Neural cell (in vitro differentiated cells): ENCODE results near the gene NLRC3. TPM values are rescaled to one million over a fixed set of nuclear protein-coding genes. Genes with fewer than 3 reads are reported as not detected.

ENCODE experiments used
- H2AFZ ChIP-seq: fragments of 200-600, 300-800 bp; sonication (generic), shearing (Covaris generic); 2 replicates; pipeline ENCODE4 v1.6.0; 2014; ENCODE audit warnings: low read depth, mild to moderate bottlenecking, antibody characterized with exemption, low read length, moderate library complexity
- H3F3A ChIP-seq: fragments of 200-600 bp; shearing (Covaris generic); 2 replicates; pipeline ENCODE4 v1.6.1; 2016; ENCODE audit warnings: mild to moderate bottlenecking, moderate library complexity, mixed read lengths, antibody characterized with exemption, low read length; ENCODE audit not compliant: insufficient read depth, poor library complexity, severe bottlenecking
- H3K27ac ChIP-seq: fragments of 200-600, 300-800 bp; sonication (generic), shearing (Covaris generic); 2 replicates; pipeline ENCODE4 v1.5.1; 2014; ENCODE audit warnings: mild to moderate bottlenecking, low read length, moderate library complexity
- H3K27me3 ChIP-seq: fragments of 300-800, 200-600 bp; sonication (generic), shearing (Covaris generic); 2 replicates; pipeline ENCODE4 v1.6.0; 2014; ENCODE audit warnings: mild to moderate bottlenecking, low read depth, low read length, moderate library complexity; ENCODE audit not compliant: insufficient read depth
- H3K36me3 ChIP-seq: fragments of 300-800, 200-600 bp; sonication (generic), shearing (Covaris generic); 2 replicates; pipeline ENCODE4 v1.5.1; 2014; ENCODE audit warnings: mild to moderate bottlenecking, antibody characterized with exemption, low read length, moderate library complexity; ENCODE audit not compliant: insufficient read depth
- H3K4me2 ChIP-seq: fragments of 300-800, 200-600 bp; sonication (generic), shearing (Covaris generic); 2 replicates; pipeline ENCODE4 v1.6.0; 2014; ENCODE audit warnings: mild to moderate bottlenecking, low read length
- H3K4me3 ChIP-seq: fragments of 300-800, 200-600 bp; sonication (generic), shearing (Covaris generic); 2 replicates; pipeline ENCODE4 v1.5.1; 2014; ENCODE audit warnings: mild to moderate bottlenecking, low read length, moderate library complexity
- H3K79me2 ChIP-seq: fragments of 200-600 bp; shearing (Covaris generic); replicated peaks from 2 replicates; pipeline ENCODE4 v1.6.0; 2014; ENCODE audit warnings: mild to moderate bottlenecking, low read length, moderate library complexity; ENCODE audit not compliant: insufficient read depth
- H3K9ac ChIP-seq: fragments of 300-800, 200-600 bp; sonication (generic), shearing (Covaris generic); 2 replicates; pipeline ENCODE4 v1.6.1; 2016; ENCODE audit warnings: mild to moderate bottlenecking, low read length, mixed read lengths
- H3K9me2 ChIP-seq: fragments of 200-600 bp; shearing (Covaris generic); 2 replicates; pipeline ENCODE4 v1.6.1; 2016; ENCODE audit warnings: mild to moderate bottlenecking, low read length, mixed read lengths; ENCODE audit not compliant: insufficient read depth
- H3K9me3 ChIP-seq: fragments of 200-600, 300-800 bp; sonication (generic), shearing (Covaris generic); 2 replicates; pipeline ENCODE4 v1.6.1; 2016; ENCODE audit warnings: mild to moderate bottlenecking, mixed run types, low read length, moderate library complexity, mixed read lengths
- H4K20me1 ChIP-seq: fragments of 200-600 bp; shearing (Covaris generic); 2 replicates; pipeline ENCODE4 v1.6.1; 2016; ENCODE audit warnings: mild to moderate bottlenecking, mixed run types; ENCODE audit not compliant: insufficient read depth
- EP300 ChIP-seq: fragments of 450-650 bp; conservative IDR thresholded peaks from 2 replicates; pipeline ENCODE4 v1.6.1; 2014; ENCODE audit warnings: antibody characterized with exemption, mild to moderate bottlenecking, moderate library complexity; ENCODE audit not compliant: poor library complexity, severe bottlenecking
- EZH2 ChIP-seq: fragments of 200-600, 300-800 bp; shearing (Covaris generic), sonication (generic); IDR thresholded peaks from 2 replicates; pipeline ENCODE4 v1.6.1; 2014; ENCODE audit warnings: antibody characterized with exemption, low read length, borderline replicate concordance, mild to moderate bottlenecking; ENCODE audit not compliant: insufficient read depth, poor library complexity, severe bottlenecking
- MXI1 ChIP-seq: fragments of 450-650 bp; conservative IDR thresholded peaks from 2 replicates; pipeline ENCODE4 v1.6.1; 2014; ENCODE audit warnings: antibody characterized with exemption, mild to moderate bottlenecking; ENCODE audit not compliant: poor library complexity, severe bottlenecking
- POLR2AphosphoS5 ChIP-seq: IDR thresholded peaks from 2 replicates; pipeline ENCODE4 v1.6.1; 2012
- RAD21 ChIP-seq: fragments of 450-650 bp; conservative IDR thresholded peaks from 2 replicates; pipeline ENCODE4 v1.6.1; 2014; ENCODE audit warnings: antibody characterized with exemption, mild to moderate bottlenecking, moderate library complexity
- REST ChIP-seq: IDR thresholded peaks from 2 replicates; pipeline ENCODE4 v1.6.1; 2012; ENCODE audit warnings: borderline replicate concordance
- SMC3 ChIP-seq: fragments of 450-650 bp; conservative IDR thresholded peaks from 2 replicates; pipeline ENCODE4 v1.6.1; 2014; ENCODE audit warnings: antibody characterized with exemption, mild to moderate bottlenecking, moderate library complexity; ENCODE audit not compliant: poor library complexity
- TAF1 ChIP-seq: IDR thresholded peaks from 2 replicates; pipeline ENCODE4 v1.6.1; 2012; ENCODE audit warnings: low read depth
- polyA plus RNA-seq: library from polyadenylated mRNA; depleted of rRNA; stranded (reverse); fragments of >200 nt; gene quantifications from 2 replicates; pipeline ENCODE4 v1.2.3, GENCODE V29; 2014
- TF ChIP-seq, protein P1 (sequence below): fragments of 450-650 bp; IDR thresholded peaks from 2 replicates; pipeline ENCODE4 v1.5.1; 2014; ENCODE audit warnings: antibody characterized with exemption, mild to moderate bottlenecking, moderate library complexity; ENCODE audit not compliant: poor library complexity, severe bottlenecking

The NLRC3 gene
- polyA plus RNA-seq, 1 donor from 2014 or later: 0.57 TPM

- no peaks in the 10 kb centered on the region for H4K20me1 ChIP-seq
- H3F3A ChIP-seq: no peaks in the 10 kb centered on the region
- H3K27me3 ChIP-seq: no peaks in the 10 kb centered on the region
- H2AFZ ChIP-seq: no peak overlapping the region
- H3K79me2 ChIP-seq: no peaks in the 10 kb centered on the region
- no peak overlapping the region for H3K4me2 ChIP-seq
- peaks cover 6% of the 10 kb centered on the region for H3K36me3 ChIP-seq
- TF ChIP-seq REST: no peak
- no peak for TF ChIP-seq MXI1
- no peak for TF ChIP-seq EP300
- TF ChIP-seq TAF1: no peak
- no peak for TF ChIP-seq RAD21
- no peak for TF ChIP-seq POLR2AphosphoS5
- no peak for TF ChIP-seq EZH2
- TF ChIP-seq SMC3: no peak
- TF ChIP-seq, protein P1, sequence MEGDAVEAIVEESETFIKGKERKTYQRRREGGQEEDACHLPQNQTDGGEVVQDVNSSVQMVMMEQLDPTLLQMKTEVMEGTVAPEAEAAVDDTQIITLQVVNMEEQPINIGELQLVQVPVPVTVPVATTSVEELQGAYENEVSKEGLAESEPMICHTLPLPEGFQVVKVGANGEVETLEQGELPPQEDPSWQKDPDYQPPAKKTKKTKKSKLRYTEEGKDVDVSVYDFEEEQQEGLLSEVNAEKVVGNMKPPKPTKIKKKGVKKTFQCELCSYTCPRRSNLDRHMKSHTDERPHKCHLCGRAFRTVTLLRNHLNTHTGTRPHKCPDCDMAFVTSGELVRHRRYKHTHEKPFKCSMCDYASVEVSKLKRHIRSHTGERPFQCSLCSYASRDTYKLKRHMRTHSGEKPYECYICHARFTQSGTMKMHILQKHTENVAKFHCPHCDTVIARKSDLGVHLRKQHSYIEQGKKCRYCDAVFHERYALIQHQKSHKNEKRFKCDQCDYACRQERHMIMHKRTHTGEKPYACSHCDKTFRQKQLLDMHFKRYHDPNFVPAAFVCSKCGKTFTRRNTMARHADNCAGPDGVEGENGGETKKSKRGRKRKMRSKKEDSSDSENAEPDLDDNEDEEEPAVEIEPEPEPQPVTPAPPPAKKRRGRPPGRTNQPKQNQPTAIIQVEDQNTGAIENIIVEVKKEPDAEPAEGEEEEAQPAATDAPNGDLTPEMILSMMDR: no peak
- H3K4me3 ChIP-seq: no peak overlapping the region
- H3K9me2 ChIP-seq: no peaks in the 10 kb centered on the region
- H3K9ac ChIP-seq: no peak overlapping the region
- no peaks in the 10 kb centered on the region for H3K9me3 ChIP-seq
- H3K27ac ChIP-seq: no peak overlapping the region
These were observed 56.4 kb downstream of the NLRC3 start for GRCh38 chr16:3520841-3521240.

DNA sequence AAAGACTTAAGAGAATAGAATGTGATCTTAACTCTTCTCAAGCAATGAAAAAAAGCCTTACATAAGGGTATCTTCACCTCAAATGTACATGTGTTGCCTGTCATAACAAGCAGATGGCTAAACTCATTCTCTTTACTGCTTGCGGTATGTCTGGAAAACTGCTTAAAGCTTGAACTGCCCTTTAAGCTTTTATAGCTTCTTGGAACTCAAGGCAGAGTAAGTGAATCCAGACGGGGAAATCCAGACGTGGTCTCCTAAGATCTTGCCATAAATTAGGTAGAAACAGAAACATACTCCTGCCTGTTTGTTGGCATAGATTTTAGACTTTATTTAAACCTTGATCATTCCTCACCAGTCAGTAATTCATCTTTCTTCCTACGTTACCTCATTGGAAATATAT is 56.8 kb downstream of the NLRC3 start:
- no peaks in the 10 kb centered on the region for H3K79me2 ChIP-seq
- H3K27me3 ChIP-seq: no peaks in the 10 kb centered on the region
- H3K9me2 ChIP-seq: no peaks in the 10 kb centered on the region
- H3K4me3 ChIP-seq: no peak overlapping the region
- H3K27ac ChIP-seq: no peak overlapping the region
- no peak overlapping the region for H3K9ac ChIP-seq
- TF ChIP-seq SMC3 (no peak), EP300 (no peak), RAD21 (no peak), MXI1 (no peak), REST (no peak), TAF1 (no peak), POLR2AphosphoS5 (no peak), EZH2 (no peak)
- TF ChIP-seq, protein P1: no peak
- H2AFZ ChIP-seq: no peak overlapping the region
- no peaks in the 10 kb centered on the region for H3K9me3 ChIP-seq
- H3K36me3 ChIP-seq: peaks cover 6% of the 10 kb centered on the region
- no peaks in the 10 kb centered on the region for H4K20me1 ChIP-seq
- H3F3A ChIP-seq: no peaks in the 10 kb centered on the region
- H3K4me2 ChIP-seq: no peak overlapping the region
